Astrocyte (in vitro differentiated cells and primary cell): Measurements from ENCODE around the gene LILRA2. TPM values are rescaled to one million over a fixed set of nuclear protein-coding genes. Genes with fewer than 3 reads are reported as not detected.
"Not testable (repeated sequence)": the region's sequence is repeated elsewhere in the genome, so short reads cannot be mapped to it uniquely, and the experiment has no call there.

Source experiments
- DNase-seq: peaks from one replicate; pipeline ENCODE4 v3.0.0-alpha.2; 2010; ENCODE audit warnings: low read depth
- FAIRE-seq: peaks from 2 replicates; lab custom pipeline; 2011; peaks lifted over from hg19 to GRCh38; lab: Jason Lieb, UNC
- H2AFZ ChIP-seq: 2 replicates; pipeline ENCODE4 v1.6.0; 2012; ENCODE audit warnings: low read depth, low read length, inconsistent platforms
- H3K27ac ChIP-seq: 2 replicates; pipeline ENCODE4 v1.5.1; 2011; ENCODE audit warnings: low read depth, low read length, inconsistent platforms
- H3K27me3 ChIP-seq: 2 replicates; pipeline ENCODE4 v1.6.0; 2011; ENCODE audit warnings: low read length, inconsistent platforms; ENCODE audit not compliant: insufficient read depth
- H3K36me3 ChIP-seq: 2 replicates; pipeline ENCODE4 v1.5.1; 2011; ENCODE audit warnings: low read length, inconsistent platforms; ENCODE audit not compliant: insufficient read depth
- H3K4me1 ChIP-seq: 2 replicates; pipeline ENCODE4 v1.5.1; 2011; ENCODE audit warnings: low read length, inconsistent platforms; ENCODE audit not compliant: insufficient read depth
- H3K4me2 ChIP-seq: 2 replicates; pipeline ENCODE4 v1.6.0; 2012; ENCODE audit warnings: low read length, inconsistent platforms
- H3K4me3 ChIP-seq: 2 replicates; pipeline ENCODE4 v1.5.1; 2011; ENCODE audit warnings: low read depth, mild to moderate bottlenecking, low read length, inconsistent platforms; ENCODE audit not compliant: insufficient read depth
- H3K79me2 ChIP-seq: 2 replicates; pipeline ENCODE4 v1.6.0; 2012; ENCODE audit warnings: mild to moderate bottlenecking, low read length, inconsistent platforms; ENCODE audit not compliant: insufficient read depth
- H3K9ac ChIP-seq: 2 replicates; pipeline ENCODE4 v1.6.0; 2012; ENCODE audit warnings: mild to moderate bottlenecking, low read length, inconsistent platforms
- H3K9me3 ChIP-seq: 2 replicates; pipeline ENCODE4 v1.5.1; 2012; ENCODE audit warnings: low read depth, mild to moderate bottlenecking, low read length, inconsistent platforms; ENCODE audit not compliant: insufficient read depth
- H4K20me1 ChIP-seq: 2 replicates; pipeline ENCODE4 v1.6.0; 2012; ENCODE audit warnings: low read length, inconsistent platforms; ENCODE audit not compliant: insufficient read depth
- H3K27ac Mint-ChIP-seq: one replicate; pipeline ENCODE4 v1.8.0; 2021; ENCODE audit warnings: mild to moderate bottlenecking, mixed read lengths; ENCODE audit not compliant: unreplicated experiment
- H3K27me3 Mint-ChIP-seq: one replicate; pipeline ENCODE4 v1.8.0; 2021; ENCODE audit warnings: low read depth, mixed read lengths; ENCODE audit not compliant: unreplicated experiment
- H3K36me3 Mint-ChIP-seq: one replicate; pipeline ENCODE4 v1.8.0; 2021; ENCODE audit warnings: low read depth, mixed read lengths; ENCODE audit not compliant: unreplicated experiment
- H3K4me1 Mint-ChIP-seq: one replicate; pipeline ENCODE4 v1.8.0; 2021; ENCODE audit warnings: low read depth, mixed read lengths; ENCODE audit not compliant: unreplicated experiment
- H3K4me3 Mint-ChIP-seq: one replicate; pipeline ENCODE4 v1.8.0; 2021; ENCODE audit warnings: mild to moderate bottlenecking, moderate library complexity, mixed read lengths; ENCODE audit not compliant: unreplicated experiment
- H3K9me3 Mint-ChIP-seq: one replicate; pipeline ENCODE4 v1.8.0; 2021; ENCODE audit warnings: mild to moderate bottlenecking, mixed read lengths; ENCODE audit not compliant: unreplicated experiment
- EZH2 ChIP-seq: IDR thresholded peaks from 2 replicates; pipeline ENCODE4 v1.6.1; 2012; ENCODE audit warnings: mild to moderate bottlenecking, low read length, inconsistent platforms; ENCODE audit not compliant: insufficient read depth
- total RNA-seq: library from RNA; stranded (reverse); gene quantifications from 2 replicates; pipeline ENCODE4 v1.2.1, GENCODE V29; 2021
- TF ChIP-seq, protein P1 (sequence below): IDR thresholded peaks from 2 replicates; pipeline ENCODE4 v1.5.1; 2011; ENCODE audit warnings: low read depth, mild to moderate bottlenecking, inconsistent platforms, low read length, moderate library complexity; ENCODE audit not compliant: insufficient read depth

LILRA2 gene
- total RNA-seq, 1 donor from 2014 or later, result not detected

DNA sequence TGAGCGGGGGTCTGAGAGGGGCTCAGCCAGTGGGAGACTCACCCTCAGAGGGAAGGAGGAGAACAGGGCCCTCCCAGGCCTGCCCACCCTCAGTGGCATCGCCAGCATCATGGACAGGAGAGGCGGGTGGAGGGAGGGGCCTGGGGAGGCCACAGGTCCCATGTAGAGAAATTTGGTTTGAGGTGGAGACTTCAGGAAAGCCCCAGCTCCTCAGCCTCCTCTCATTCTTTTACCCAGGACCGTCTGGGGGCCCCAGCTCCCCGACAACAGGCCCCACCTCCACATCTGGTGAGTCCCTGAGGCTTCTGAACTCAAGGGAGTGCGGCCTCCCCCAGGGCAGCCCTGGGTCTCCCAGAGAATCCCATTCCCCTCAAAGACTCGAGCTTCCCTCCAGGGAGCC, 59.8 kb downstream of the LILRA2 start:
- Histone ChIP-seq H4K20me1 (no peaks in the 10 kb centered on the region), H3K9me3 (peaks cover 3% of the 10 kb centered on the region), H3K79me2 (no peaks in the 10 kb centered on the region), H3K9ac (no peak overlapping the region), H2AFZ (no peak overlapping the region), H3K4me1 (no peaks in the 10 kb centered on the region), H3K36me3 (no peaks in the 10 kb centered on the region), H3K4me2 (no peak overlapping the region), H3K4me3 (no peak overlapping the region), H3K27ac (no peak overlapping the region), H3K27me3 (no peaks in the 10 kb centered on the region)
- no peaks in the 10 kb centered on the region for H3K27me3 Mint-ChIP-seq
- H3K4me3 Mint-ChIP-seq, result no peak overlapping the region
- no peak for FAIRE-seq
- TF ChIP-seq, protein P1, sequence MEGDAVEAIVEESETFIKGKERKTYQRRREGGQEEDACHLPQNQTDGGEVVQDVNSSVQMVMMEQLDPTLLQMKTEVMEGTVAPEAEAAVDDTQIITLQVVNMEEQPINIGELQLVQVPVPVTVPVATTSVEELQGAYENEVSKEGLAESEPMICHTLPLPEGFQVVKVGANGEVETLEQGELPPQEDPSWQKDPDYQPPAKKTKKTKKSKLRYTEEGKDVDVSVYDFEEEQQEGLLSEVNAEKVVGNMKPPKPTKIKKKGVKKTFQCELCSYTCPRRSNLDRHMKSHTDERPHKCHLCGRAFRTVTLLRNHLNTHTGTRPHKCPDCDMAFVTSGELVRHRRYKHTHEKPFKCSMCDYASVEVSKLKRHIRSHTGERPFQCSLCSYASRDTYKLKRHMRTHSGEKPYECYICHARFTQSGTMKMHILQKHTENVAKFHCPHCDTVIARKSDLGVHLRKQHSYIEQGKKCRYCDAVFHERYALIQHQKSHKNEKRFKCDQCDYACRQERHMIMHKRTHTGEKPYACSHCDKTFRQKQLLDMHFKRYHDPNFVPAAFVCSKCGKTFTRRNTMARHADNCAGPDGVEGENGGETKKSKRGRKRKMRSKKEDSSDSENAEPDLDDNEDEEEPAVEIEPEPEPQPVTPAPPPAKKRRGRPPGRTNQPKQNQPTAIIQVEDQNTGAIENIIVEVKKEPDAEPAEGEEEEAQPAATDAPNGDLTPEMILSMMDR, result no peak
- no peak for TF ChIP-seq EZH2
- H3K27ac Mint-ChIP-seq, result no peak overlapping the region
- DNase-seq, result no peak
- H3K4me1 Mint-ChIP-seq, result no peaks in the 10 kb centered on the region
- H3K36me3 Mint-ChIP-seq, result no peaks in the 10 kb centered on the region
- peaks cover 17% of the 10 kb centered on the region for H3K9me3 Mint-ChIP-seq

DNA sequence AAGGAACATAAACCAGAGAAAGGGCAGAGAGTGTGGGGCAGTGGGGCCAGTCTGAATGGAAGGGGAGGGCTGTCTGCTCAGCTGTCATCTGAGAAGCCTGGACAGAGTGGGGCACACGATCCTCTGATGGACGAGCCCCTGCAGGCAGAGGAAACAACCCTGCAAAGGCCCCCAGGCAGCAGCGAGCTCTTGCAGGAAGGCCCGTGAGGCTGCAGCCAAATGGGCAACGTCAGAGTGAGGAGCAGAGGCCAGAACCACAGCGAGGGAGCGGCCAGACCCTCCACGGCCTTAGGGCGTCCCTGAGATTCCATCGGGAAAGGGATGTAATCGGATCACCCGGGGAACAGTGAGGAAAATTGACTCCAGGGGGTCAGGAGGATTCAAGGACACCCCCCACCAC, 62.5 kb downstream of the LILRA2 start:
- H3K36me3 Mint-ChIP-seq, H3K4me1 ChIP-seq, H3K9me3 Mint-ChIP-seq, H3K4me3 Mint-ChIP-seq, H3K9me3 ChIP-seq, H3K27me3 ChIP-seq, DNase-seq, H3K4me1 Mint-ChIP-seq, H3K9ac ChIP-seq, H3K4me3 ChIP-seq, H3K27ac ChIP-seq, H4K20me1 ChIP-seq, H3K4me2 ChIP-seq, H3K27ac Mint-ChIP-seq, FAIRE-seq, H3K27me3 Mint-ChIP-seq, H3K79me2 ChIP-seq, H2AFZ ChIP-seq, H3K36me3 ChIP-seq: not testable (repeated sequence)

DNA sequence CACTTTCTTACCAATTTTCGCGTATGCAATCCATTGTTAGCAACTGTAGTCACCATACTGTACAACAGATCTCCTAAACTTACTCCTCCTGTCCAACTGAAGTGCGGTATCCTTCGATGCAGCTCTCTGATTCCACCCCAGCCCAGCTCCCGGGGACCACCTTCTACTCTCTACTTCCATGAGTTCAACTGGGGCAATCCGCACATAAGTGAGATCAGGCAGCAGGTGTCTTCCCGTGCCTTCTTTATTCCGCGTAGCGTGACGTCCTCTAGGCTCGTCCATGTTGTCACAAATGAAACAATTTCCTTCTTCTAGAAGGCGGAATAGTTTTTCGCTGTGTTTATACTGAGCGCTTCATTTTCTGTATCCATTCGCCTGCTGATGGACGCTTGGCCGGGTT, 65.1 kb downstream of the LILRA2 start:
- Histone ChIP-seq H3K9ac (no peak overlapping the region), H3K79me2 (no peaks in the 10 kb centered on the region), H3K27ac (no peak overlapping the region), H3K9me3 (no peaks in the 10 kb centered on the region), H3K27me3 (no peaks in the 10 kb centered on the region), H3K4me3 (no peak overlapping the region), H3K4me2 (no peak overlapping the region), H2AFZ (no peak overlapping the region), H3K4me1 (no peaks in the 10 kb centered on the region), H4K20me1 (no peaks in the 10 kb centered on the region), H3K36me3 (no peaks in the 10 kb centered on the region)
- no peak overlapping the region for H3K4me3 Mint-ChIP-seq
- FAIRE-seq, result no peak
- H3K36me3 Mint-ChIP-seq, result no peaks in the 10 kb centered on the region
- no peaks in the 10 kb centered on the region for H3K4me1 Mint-ChIP-seq
- H3K27me3 Mint-ChIP-seq, result no peaks in the 10 kb centered on the region
- TF ChIP-seq, protein P1, result no peak
- TF ChIP-seq EZH2, result no peak
- H3K9me3 Mint-ChIP-seq, result peaks cover 6% of the 10 kb centered on the region
- no peak overlapping the region for H3K27ac Mint-ChIP-seq
- DNase-seq, result no peak

Other genes starting within 250 kb of the LILRA2 start
- not detected in 2 replicates for gene LILRA4, start 234.6 kb upstream of the LILRA2 start, total RNA-seq
- gene LAIR1, start 208.9 kb upstream of the LILRA2 start, total RNA-seq, result not detected in 2 replicates
- gene TTYH1, start 158.3 kb upstream of the LILRA2 start, total RNA-seq, result 8.4 and 12.6 TPM in 2 replicates
- 193 and 201 TPM in 2 replicates for gene LENG8, start 124.6 kb upstream of the LILRA2 start, total RNA-seq
- gene LENG9, start 110.0 kb upstream of the LILRA2 start, total RNA-seq, result 3.7 and 3.8 TPM in 2 replicates
- 57.9 and 64.2 TPM in 2 replicates for gene CDC42EP5, start 100.5 kb upstream of the LILRA2 start, total RNA-seq
- not detected in 2 replicates for gene LAIR2, start 71.0 kb upstream of the LILRA2 start, total RNA-seq
- gene LILRA1, start 19.8 kb downstream of the LILRA2 start, total RNA-seq, result not detected in 2 replicates
- gene LILRB1, start 56.7 kb downstream of the LILRA2 start, total RNA-seq, result not detected in 2 replicates
- not detected in 2 replicates for gene LILRB4, start 89.2 kb downstream of the LILRA2 start, total RNA-seq
- gene KIR3DL3, start 150.7 kb downstream of the LILRA2 start, total RNA-seq, result not detected in 2 replicates
- gene KIR2DL3, start 164.7 kb downstream of the LILRA2 start, total RNA-seq, result not detected in 2 replicates
- gene KIR2DL1, start 196.0 kb downstream of the LILRA2 start, total RNA-seq, result not detected in 2 replicates
- not detected in 2 replicates for gene KIR2DL4, start 229.8 kb downstream of the LILRA2 start, total RNA-seq
- gene KIR3DL1, start 242.7 kb downstream of the LILRA2 start, total RNA-seq, result not detected in 2 replicates